Suprapubic skin (tissue), 4 donors: ENCODE data around the gene ADGRD1. TPM values are rescaled to one million over a fixed set of nuclear protein-coding genes. Genes with fewer than 3 reads are reported as not detected.

Source experiments
- DNase-seq, 2 donors: peaks; one replicate each; pipeline ENCODE4 v3.0.0-alpha.2; 2019; ENCODE audit warnings: low spot score in 2 of 2
- H3K27ac ChIP-seq: fragments of 200-600 bp; sonication (generic); one replicate; pipeline ENCODE4 v1.5.1; 2019
- H3K27me3 ChIP-seq: fragments of 200-600 bp; sonication (generic); one replicate; pipeline ENCODE4 v1.5.1; 2019
- H3K36me3 ChIP-seq: fragments of 200-600 bp; sonication (generic); one replicate; pipeline ENCODE4 v1.5.1; 2019
- H3K4me1 ChIP-seq: fragments of 200-600 bp; sonication (generic); one replicate; pipeline ENCODE4 v1.5.1; 2019
- H3K4me3 ChIP-seq: fragments of 200-600 bp; sonication (generic); one replicate; pipeline ENCODE4 v1.5.1; 2019; ENCODE audit warnings: mild to moderate bottlenecking
- H3K9me3 ChIP-seq: fragments of 200-600 bp; sonication (generic); one replicate; pipeline ENCODE4 v1.5.1; 2019
- CTCF ChIP-seq, 2 donors: fragments of 200-600 bp in 1 of 2; fragments of 450-650 bp in 1 of 2; sonication (generic) in 1 of 2; IDR thresholded peaks; one replicate each; pipeline ENCODE4 v1.5.1; 2016 to 2019; ENCODE audit warnings: antibody characterized with exemption in 2 of 2, mild to moderate bottlenecking in 1 of 2, moderate library complexity in 1 of 2
- EP300 ChIP-seq: sonication (generic); formaldehyde crosslinking; IDR thresholded peaks from one replicate; pipeline ENCODE4 v1.6.1; 2017; ENCODE audit warnings: antibody characterized with exemption
- POLR2A ChIP-seq, 2 donors: fragments of 450-650 bp; IDR thresholded peaks; one replicate each; pipeline ENCODE4 v1.6.1; 2017; ENCODE audit warnings: antibody characterized with exemption in 2 of 2, mild to moderate bottlenecking in 2 of 2, moderate library complexity in 2 of 2
- POLR2AphosphoS5 ChIP-seq, 3 donors: sonication (generic); formaldehyde crosslinking; IDR thresholded peaks; one replicate each; pipeline ENCODE4 v1.6.1; 2017; ENCODE audit warnings: antibody characterized with exemption in 3 of 3
- WGBS: methylation state at CpG from one replicate; pipeline ENCODE4 v1.1.5; 2018; 5-methylcytosine and 5-hydroxymethylcytosine counted together
- total RNA-seq, 4 donors: library from RNA; depleted of rRNA; stranded (reverse); fragments of >200 nt; gene quantifications; one replicate each; pipeline ENCODE4 v1.1.0, GENCODE V29; 2016

ADGRD1 gene
- total RNA-seq, 4 donors from 2014 or later, result 4.2 to 12.4 (median 10.4) TPM

- peaks cover 9% of the 10 kb centered on the region for H3K4me1 ChIP-seq
- peaks cover 19% of the 10 kb centered on the region for H3K27me3 ChIP-seq
- H3K36me3 ChIP-seq, result no peaks in the 10 kb centered on the region
- 54% methylated on average over 5 of the region's 18 CpGs for WGBS
- DNase-seq, result no peak
- no peaks in the 10 kb centered on the region for H3K9me3 ChIP-seq
- H3K4me3 ChIP-seq, result no peak overlapping the region
- H3K27ac ChIP-seq, result no peak overlapping the region
- no peak for TF ChIP-seq POLR2A (IDR thresholded peaks at IDR 0.05)
- TF ChIP-seq POLR2AphosphoS5 (IDR thresholded peaks at IDR 0.05), result no peak
- TF ChIP-seq CTCF (IDR thresholded peaks at IDR 0.05), result no peak
- TF ChIP-seq EP300, result no peak
Observed at GRCh38 chr12:131005161-131006035, 51.7 kb downstream of the ADGRD1 start.

GRCh38 chr12:131006036-131006735, 52.5 kb downstream of the ADGRD1 start:
- WGBS, result 90% methylated on average over 14 of the region's 21 CpGs
- no peak overlapping the region for H3K27ac ChIP-seq

GRCh38 chr12:131007031-131007739, 53.5 kb downstream of the ADGRD1 start:
- H3K27me3 ChIP-seq, result peaks cover 19% of the 10 kb centered on the region
- DNase-seq, result no peak
- WGBS, result 49% methylated on average over 13 of the region's 20 CpGs
- TF ChIP-seq POLR2AphosphoS5 (IDR thresholded peaks at IDR 0.05), result no peak
- no peak for TF ChIP-seq CTCF (IDR thresholded peaks at IDR 0.05)
- TF ChIP-seq POLR2A (IDR thresholded peaks at IDR 0.05), result no peak
- TF ChIP-seq EP300, result no peak
- no peaks in the 10 kb centered on the region for H3K36me3 ChIP-seq
- no peak overlapping the region for H3K27ac ChIP-seq
- peaks cover 15% of the 10 kb centered on the region for H3K4me1 ChIP-seq
- no peaks in the 10 kb centered on the region for H3K9me3 ChIP-seq
- H3K4me3 ChIP-seq, result no peak overlapping the region

More at GRCh38 chr12:131006036-131006735, 52.5 kb downstream of the ADGRD1 start:
- Histone ChIP-seq H3K4me1 (peaks cover 15% of the 10 kb centered on the region), H3K4me3 (no peak overlapping the region), H3K9me3 (no peaks in the 10 kb centered on the region), H3K27me3 (peaks cover 19% of the 10 kb centered on the region), H3K36me3 (no peaks in the 10 kb centered on the region)
- no peak for TF ChIP-seq EP300
- TF ChIP-seq CTCF (IDR thresholded peaks at IDR 0.05), result no peak
- TF ChIP-seq POLR2A (IDR thresholded peaks at IDR 0.05), result no peak
- no peak for TF ChIP-seq POLR2AphosphoS5 (IDR thresholded peaks at IDR 0.05)
- DNase-seq, result no peak

- H3K4me1 ChIP-seq, result peaks cover 15% of the 10 kb centered on the region
- 72% methylated on average over 3 of the region's 3 CpGs for WGBS
- peaks cover 19% of the 10 kb centered on the region for H3K27me3 ChIP-seq
- no peaks in the 10 kb centered on the region for H3K9me3 ChIP-seq
- TF ChIP-seq POLR2A (IDR thresholded peaks at IDR 0.05), result no peak
- TF ChIP-seq POLR2AphosphoS5 (IDR thresholded peaks at IDR 0.05), result no peak
- TF ChIP-seq CTCF (IDR thresholded peaks at IDR 0.05), result no peak
- TF ChIP-seq EP300, result no peak
- no peak for DNase-seq
- no peaks in the 10 kb centered on the region for H3K36me3 ChIP-seq
- H3K27ac ChIP-seq, result no peak overlapping the region
- H3K4me3 ChIP-seq, result no peak overlapping the region
Observed at GRCh38 chr12:131007740-131008117, 54.0 kb downstream of the ADGRD1 start.
